K562 treated with DMSO at 1 percent for 24 hours (cell line): ENCODE data around the gene UNC13B. TPM values are rescaled to one million over a fixed set of nuclear protein-coding genes. Genes with fewer than 3 reads are reported as not detected.

Source experiments
- total RNA-seq: library from RNA; unstranded; fragments of 300-600 nt; gene quantifications from 2 replicates; pipeline ENCODE4 v1.2.3, GENCODE V29; 2022; ENCODE audit warnings: low read depth; ENCODE audit not compliant: insufficient read depth

UNC13B gene
- 14.5 and 15.7 TPM in 2 replicates for total RNA-seq

DNA sequence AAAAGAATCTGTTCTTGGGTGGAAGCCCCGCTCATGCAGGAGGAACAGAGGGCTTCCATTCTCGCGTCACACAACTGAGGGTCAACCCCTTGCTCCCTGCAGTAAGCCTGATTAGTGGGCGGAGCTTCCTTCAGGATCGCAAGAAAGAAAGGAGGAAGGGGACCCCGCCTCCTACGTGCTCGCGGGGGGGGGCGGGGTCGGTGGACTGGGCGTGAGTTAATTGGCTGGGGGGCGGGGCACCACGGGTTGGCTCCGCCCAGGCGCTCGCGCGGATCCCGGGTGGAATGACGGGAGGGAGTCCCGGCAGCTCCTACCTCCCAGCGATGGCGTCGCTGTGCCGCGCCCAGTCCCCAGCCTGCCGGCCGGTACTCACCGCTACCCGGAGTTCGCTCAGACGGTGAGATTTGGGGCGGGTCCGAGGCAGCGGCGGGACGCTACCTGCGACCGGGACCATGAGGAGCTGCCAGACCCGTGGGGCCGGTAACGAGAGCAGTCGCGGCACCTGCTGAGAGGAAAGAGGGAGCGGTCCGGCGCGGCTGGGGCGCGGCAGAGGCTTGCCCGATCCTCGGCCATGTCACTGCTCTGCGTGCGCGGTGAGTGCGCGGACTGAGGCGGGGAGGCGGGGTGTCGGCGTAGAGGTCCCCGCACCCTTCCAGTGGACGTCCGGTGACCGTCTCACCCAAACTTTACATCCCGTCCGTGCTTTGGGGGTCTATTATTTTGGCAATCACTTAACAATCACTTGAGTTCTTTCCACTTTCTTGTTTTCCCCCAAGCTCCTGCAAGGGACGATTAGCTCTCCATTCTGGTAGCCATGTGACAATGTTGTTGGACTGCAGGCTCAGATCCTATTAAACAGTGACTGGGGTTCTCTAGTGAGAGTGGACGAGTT is at the start of gene UNC13B:
Gene UNC13B, plus strand, starts transcription at position 297 of the 892 bp plus-strand sequence. Its CDS starts 275 bp downstream, at position 572.

DNA sequence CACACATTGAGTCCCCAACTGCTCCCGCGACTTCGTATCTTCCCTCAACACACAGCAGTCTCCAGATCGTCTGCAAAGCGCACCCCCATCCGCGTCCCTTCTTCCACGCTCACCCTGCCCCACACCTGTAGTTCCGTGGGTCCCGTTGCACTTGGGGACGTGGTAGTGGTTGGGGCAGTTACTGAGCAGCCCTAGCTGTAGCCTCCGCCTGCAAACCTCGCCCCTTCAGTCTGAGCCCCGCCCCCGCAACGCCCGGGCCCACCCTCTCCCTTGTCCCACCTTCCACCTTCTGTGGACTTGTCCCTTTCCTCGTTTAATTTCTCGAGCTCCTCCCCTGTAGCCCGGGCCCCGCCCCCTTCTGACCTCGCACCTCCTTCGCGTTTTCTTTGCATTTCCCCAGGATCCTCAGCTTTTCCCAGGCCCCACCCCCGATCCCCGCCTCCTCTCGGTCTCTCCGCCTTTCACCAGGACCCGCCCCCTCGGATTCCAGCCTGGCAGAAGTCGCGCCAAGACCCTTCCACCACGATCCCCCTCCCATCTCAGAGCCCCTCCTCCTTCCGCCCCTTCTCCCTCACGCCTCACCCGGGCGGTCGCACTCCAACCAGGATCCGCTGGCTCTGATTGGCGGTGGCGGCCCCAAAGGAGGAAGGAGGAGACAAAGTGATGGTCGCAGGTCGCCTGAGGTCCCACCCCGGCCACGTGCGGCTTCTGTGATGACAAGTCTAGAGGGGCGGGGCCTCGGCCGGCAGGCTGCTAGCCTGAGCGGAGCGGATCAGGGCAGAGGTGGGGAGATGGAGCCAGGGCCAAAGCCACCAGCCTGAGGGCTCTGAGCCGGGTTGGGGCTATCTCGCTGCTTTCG is 45.9 kb upstream of the UNC13B start, which contains the start of gene ATOSB:
Gene ATOSB, minus strand, starts transcription at position 183 of the 859 bp plus-strand sequence. CDS start 7,588 bp downstream, outside the sequence.

Other genes starting within 250 kb of the UNC13B start
- gene PHF24, start 203.7 kb upstream of the UNC13B start, total RNA-seq = 0.25 TPM in 2 replicates
- gene DNAJB5, start 172.3 kb upstream of the UNC13B start, total RNA-seq = 5.5 and 6.6 TPM in 2 replicates
- gene VCP, start 89.4 kb upstream of the UNC13B start, total RNA-seq = 216 and 236 TPM in 2 replicates
- gene FANCG, start 82.1 kb upstream of the UNC13B start, total RNA-seq = 19.7 and 24.1 TPM in 2 replicates
- gene PIGO, start 65.4 kb upstream of the UNC13B start, total RNA-seq = 9.7 and 9.8 TPM in 2 replicates
- 162 and 166 TPM in 2 replicates for gene STOML2, start 58.9 kb upstream of the UNC13B start, total RNA-seq
- gene ATOSB, start 46.1 kb upstream of the UNC13B start, total RNA-seq = 6.0 and 7.9 TPM in 2 replicates